ENCODE results near the gene SLC37A1. TPM values are rescaled to one million over a fixed set of nuclear protein-coding genes. Genes with fewer than 3 reads are reported as not detected.

Gene SLC37A1
- total RNA-seq, 1 experiment from 2014 or later, result 37.7 TPM

- Histone ChIP-seq H3K79me1 (ENCODE audit: insufficient read depth, low read depth, low read length, poor library complexity, severe bottlenecking) (no peaks in the 10 kb centered on the region), H3K18ac (ENCODE audit: insufficient read length, low read depth, low read length) (no peak overlapping the region), H3K9me3 (ENCODE audit: control insufficient read depth, low read depth, low read length) (no peaks in the 10 kb centered on the region), H2BK5ac (ENCODE audit: insufficient read length, low read length) (no peak overlapping the region), H3K79me2 (ENCODE audit: insufficient read depth, low read length) (no peaks in the 10 kb centered on the region), H2BK12ac (ENCODE audit: insufficient read length, low read depth, low read length) (no peak overlapping the region), H2BK20ac (ENCODE audit: low read depth, low read length, poor library complexity, severe bottlenecking) (no peak overlapping the region), H3K27ac (ENCODE audit: insufficient read length, low read depth, low read length) (no peak overlapping the region), H2AFZ (ENCODE audit: low read length) (no peak overlapping the region), H3K23ac (ENCODE audit: insufficient read length, low read depth, low read length) (no peak overlapping the region), H3K4ac (ENCODE audit: low read depth, low read length) (no peak overlapping the region), H3K4me1 (ENCODE audit: insufficient read depth, low read length) (no peaks in the 10 kb centered on the region), H4K20me1 (ENCODE audit: control insufficient read depth, insufficient read depth, insufficient read length) (no peaks in the 10 kb centered on the region), H4K8ac (replicated peaks; ENCODE audit: insufficient read length, low read depth, low read length) (no peak overlapping the region), H3T11ph (ENCODE audit: low read length) (no peak overlapping the region), H3K9ac (ENCODE audit: extremely low read depth, insufficient read length, low read length) (no peak overlapping the region), H2BK120ac (ENCODE audit: low read depth, low read length, poor library complexity, severe bottlenecking) (no peak overlapping the region), H3K14ac (ENCODE audit: insufficient read depth, low read length) (no peak overlapping the region), H3K23me2 (ENCODE audit: insufficient read length, low read depth, low read length, poor library complexity, severe bottlenecking) (no peaks in the 10 kb centered on the region), H3K4me2 (ENCODE audit: insufficient read depth, insufficient read length, low read length) (no peak overlapping the region), H4K5ac (ENCODE audit: insufficient read length, low read depth, low read length) (no peak overlapping the region), H2BK15ac (ENCODE audit: low read depth, low read length) (no peak overlapping the region), H3K27me3 (ENCODE audit: insufficient read depth, low read length) (no peaks in the 10 kb centered on the region), H4K91ac (ENCODE audit: insufficient read length, low read depth, low read length) (no peak overlapping the region), H2AK5ac (ENCODE audit: insufficient read length, low read length) (no peak overlapping the region), H3K56ac (ENCODE audit: insufficient read length, low read depth, low read length) (no peak overlapping the region)
- H3K27me3 Mint-ChIP-seq (ENCODE audit: low read depth), result peaks cover 7% of the 10 kb centered on the region
- H3K27ac Mint-ChIP-seq, result no peak overlapping the region
- peaks cover 5 to 6% of the 10 kb centered on the region in 2 experiments; a peak in 2 of 4 replicates for H3K4me1 Mint-ChIP-seq
- no CpG with 5 or more reads among the region's 4 CpGs for WGBS (ENCODE audit: extremely low coverage, insufficient read length, low lambda C conversion rate)
- H3K36me3 Mint-ChIP-seq (ENCODE audit: insufficient read depth in 1 of 3, low read depth in 3 of 3), result no peaks in the 10 kb centered on the region
- TF ChIP-seq, protein P1, sequence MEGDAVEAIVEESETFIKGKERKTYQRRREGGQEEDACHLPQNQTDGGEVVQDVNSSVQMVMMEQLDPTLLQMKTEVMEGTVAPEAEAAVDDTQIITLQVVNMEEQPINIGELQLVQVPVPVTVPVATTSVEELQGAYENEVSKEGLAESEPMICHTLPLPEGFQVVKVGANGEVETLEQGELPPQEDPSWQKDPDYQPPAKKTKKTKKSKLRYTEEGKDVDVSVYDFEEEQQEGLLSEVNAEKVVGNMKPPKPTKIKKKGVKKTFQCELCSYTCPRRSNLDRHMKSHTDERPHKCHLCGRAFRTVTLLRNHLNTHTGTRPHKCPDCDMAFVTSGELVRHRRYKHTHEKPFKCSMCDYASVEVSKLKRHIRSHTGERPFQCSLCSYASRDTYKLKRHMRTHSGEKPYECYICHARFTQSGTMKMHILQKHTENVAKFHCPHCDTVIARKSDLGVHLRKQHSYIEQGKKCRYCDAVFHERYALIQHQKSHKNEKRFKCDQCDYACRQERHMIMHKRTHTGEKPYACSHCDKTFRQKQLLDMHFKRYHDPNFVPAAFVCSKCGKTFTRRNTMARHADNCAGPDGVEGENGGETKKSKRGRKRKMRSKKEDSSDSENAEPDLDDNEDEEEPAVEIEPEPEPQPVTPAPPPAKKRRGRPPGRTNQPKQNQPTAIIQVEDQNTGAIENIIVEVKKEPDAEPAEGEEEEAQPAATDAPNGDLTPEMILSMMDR (conservative IDR thresholded peaks at IDR 0.05), result no peak
- DNase-seq, result no peak
- no peak overlapping the region for H3K4me3 Mint-ChIP-seq
- H3K9me3 Mint-ChIP-seq, result no peaks in the 10 kb centered on the region
These were observed 32.5 kb upstream of the SLC37A1 start for GRCh38 chr21:42481169-42481568.
